CD14-positive monocyte (primary cell): ENCODE measurements around the gene NCOA7. TPM values are rescaled to one million over a fixed set of nuclear protein-coding genes. Genes with fewer than 3 reads are reported as not detected.

ENCODE experiments used
- DNase-seq, 3 donors: peaks; one replicate each; pipeline ENCODE4 v3.0.0-alpha.2; 2011 to 2022
- H2AFZ ChIP-seq: 2 replicates; pipeline ENCODE4 v1.6.0; 2012; ENCODE audit warnings: mild to moderate bottlenecking, low read depth, low read length, inconsistent platforms; ENCODE audit not compliant: insufficient read depth, poor library complexity, severe bottlenecking
- H3K27ac ChIP-seq, 2 donors: 1 replicate in 1 of 2; 2 replicates in 1 of 2; pipeline ENCODE4 v1.5.1; 2012 to 2013; ENCODE audit warnings: low read length in 2 of 2, control low read depth in 1 of 2, inconsistent platforms in 1 of 2, low read depth in 1 of 2, mild to moderate bottlenecking in 1 of 2
- H3K27me3 ChIP-seq, 2 donors: one replicate each; pipeline versions ENCODE4 v1.6.0 to v1.6.1; 2011 to 2013; ENCODE audit warnings: low read length in 2 of 2; ENCODE audit not compliant: control insufficient read depth in 2 of 2, insufficient read depth in 2 of 2
- H3K36me3 ChIP-seq, 2 donors: replicated peaks in 1 of 2; 1 replicate in 1 of 2; 2 replicates in 1 of 2; pipeline versions ENCODE4 v1.5.1 to v1.6.1; 2012 to 2013; ENCODE audit warnings: low read length in 2 of 2, control low read depth in 1 of 2, inconsistent platforms in 1 of 2, mild to moderate bottlenecking in 1 of 2; ENCODE audit not compliant: insufficient read depth in 2 of 2, control insufficient read depth in 1 of 2
- H3K4me1 ChIP-seq, 2 donors: 1 replicate in 1 of 2; 2 replicates in 1 of 2; pipeline versions ENCODE4 v1.5.1 to v1.6.1; 2012 to 2013; ENCODE audit warnings: low read length in 2 of 2, control low read depth in 1 of 2, inconsistent platforms in 1 of 2, mild to moderate bottlenecking in 1 of 2, moderate library complexity in 1 of 2; ENCODE audit not compliant: insufficient read depth in 2 of 2, control insufficient read depth in 1 of 2
- H3K4me2 ChIP-seq: replicated peaks from 2 replicates; pipeline ENCODE3; 2012; ENCODE audit warnings: low read length, moderate library complexity, mild to moderate bottlenecking; ENCODE audit not compliant: poor library complexity, severe bottlenecking; ENCODE audit errors: extremely low read depth
- H3K4me3 ChIP-seq, 3 experiments: fragments of 200-600 bp in 1 of 3; sonication (generic) in 1 of 3; replicated peaks in 1 of 3; 1 replicate in 2 of 3; 2 replicates in 1 of 3; pipeline ENCODE4 v1.5.1; 2011 to 2013; ENCODE audit warnings: low read length in 3 of 3, mild to moderate bottlenecking in 3 of 3, control low read depth in 2 of 3, low read depth in 2 of 3, inconsistent platforms in 1 of 3, moderate library complexity in 1 of 3
- H3K79me2 ChIP-seq: 2 replicates; pipeline ENCODE4 v1.6.0; 2012; ENCODE audit warnings: mild to moderate bottlenecking, control low read depth, inconsistent platforms, low read length, moderate library complexity; ENCODE audit not compliant: insufficient read depth
- H3K9ac ChIP-seq: 2 replicates; pipeline ENCODE4 v1.6.0; 2017; ENCODE audit warnings: low read length, mild to moderate bottlenecking; ENCODE audit not compliant: insufficient read depth, poor library complexity, severe bottlenecking
- H3K9me3 ChIP-seq, 2 donors: replicated peaks in 1 of 2; 1 replicate in 1 of 2; 2 replicates in 1 of 2; pipeline versions ENCODE4 v1.5.1 to v1.6.1; 2012 to 2013; ENCODE audit warnings: low read length in 2 of 2, control low read depth in 1 of 2; ENCODE audit not compliant: control insufficient read depth in 1 of 2, insufficient read depth in 1 of 2
- H4K20me1 ChIP-seq: 2 replicates; pipeline ENCODE4 v1.6.0; 2012; ENCODE audit warnings: mild to moderate bottlenecking, low read length, control low read depth, moderate library complexity; ENCODE audit not compliant: insufficient read depth
- H3K27ac Mint-ChIP-seq, 7 donors: one replicate each; pipeline ENCODE4 v1.8.0; 2020; ENCODE audit warnings: mild to moderate bottlenecking in 7 of 7, mixed read lengths in 7 of 7, moderate library complexity in 6 of 7, inconsistent platforms in 2 of 7
- H3K27me3 Mint-ChIP-seq, 3 donors: one replicate each; pipeline ENCODE4 v1.8.0; 2021 to 2022; ENCODE audit warnings: low read depth in 3 of 3, mild to moderate bottlenecking in 3 of 3, mixed read lengths in 3 of 3, moderate library complexity in 3 of 3, inconsistent platforms in 1 of 3
- H3K36me3 Mint-ChIP-seq, 2 donors: one replicate each; pipeline ENCODE4 v1.8.0; 2020; ENCODE audit warnings: mixed read lengths in 2 of 2, inconsistent platforms in 1 of 2, mild to moderate bottlenecking in 1 of 2
- H3K4me1 Mint-ChIP-seq: one replicate; pipeline ENCODE4 v1.8.0; 2020; ENCODE audit warnings: mild to moderate bottlenecking, mixed read lengths
- H3K4me3 Mint-ChIP-seq, 2 donors: one replicate each; pipeline ENCODE4 v1.8.0; 2020; ENCODE audit warnings: mild to moderate bottlenecking in 2 of 2, mixed read lengths in 2 of 2, moderate library complexity in 1 of 2
- H3K9me3 Mint-ChIP-seq, 7 donors: one replicate each; pipeline ENCODE4 v1.8.0; 2020 to 2022; ENCODE audit warnings: mixed read lengths in 7 of 7, mild to moderate bottlenecking in 6 of 7, moderate library complexity in 6 of 7, inconsistent platforms in 2 of 7
- CTCF ChIP-seq: fragments of 200-600 bp; IDR thresholded peaks from one replicate; pipeline ENCODE4 v1.8.0; 2022; ENCODE audit warnings: antibody characterized with exemption, mild to moderate bottlenecking
- WGBS: methylation state at CpG from one replicate; pipeline ENCODE4 v1.1.5; 2013; ENCODE audit warnings: missing lambda C conversion rate; ENCODE audit not compliant: insufficient coverage; 5-methylcytosine and 5-hydroxymethylcytosine counted together
- intact Hi-C, 2 donors: fragments of 100-400 bp; cut with micrococcal nuclease; formaldehyde crosslinking; loops; one replicate each; pipeline versions ENCODE4 v1.15.0 to v1.15.1; 2023
- polyA plus RNA-seq, 3 donors: library from polyadenylated mRNA; depleted of rRNA in 1 of 3; unstranded in 2 of 3; stranded (reverse) in 1 of 3; fragments of 300-500 nt in 2 of 3; fragments of >200 nt in 1 of 3; fragmentation: Illumina TruSeq in 2 of 3; gene quantifications; 1 replicate in 2 of 3; 2 replicates in 1 of 3; pipeline ENCODE4 v1.2.3, GENCODE V29; 2012 to 2021

Gene NCOA7
- polyA plus RNA-seq, 3 donors: 8.3 to 21.9 (median 11.2) TPM

GRCh38 chr6:125887372-125887771 is 96.6 kb downstream of the NCOA7 start:
- Mint-ChIP-seq H3K27me3 (no peaks in the 10 kb centered on the region), H3K4me1 (peaks cover 5% of the 10 kb centered on the region), H3K9me3 (no peaks in the 10 kb centered on the region), H3K36me3 (peaks cover 44 to 49% of the 10 kb centered on the region in 2 donors), H3K27ac (no peak overlapping the region), H3K4me3 (no peak overlapping the region)
- no peak for TF ChIP-seq CTCF
- H3K9me3 ChIP-seq: no peaks in the 10 kb centered on the region
- H3K36me3 ChIP-seq: peaks cover 41 to 70% of the 10 kb centered on the region in 2 donors
- no peak overlapping the region for H3K4me3 ChIP-seq
- H3K9ac ChIP-seq: no peak overlapping the region
- H3K27me3 ChIP-seq: no peaks in the 10 kb centered on the region
- DNase-seq: no peak
- H3K4me2 ChIP-seq: no peak overlapping the region
- intact Hi-C loops: no loop called here
- no peak overlapping the region for H2AFZ ChIP-seq
- no peaks in the 10 kb centered on the region for H4K20me1 ChIP-seq
- H3K79me2 ChIP-seq: no peaks in the 10 kb centered on the region
- no peak overlapping the region for H3K27ac ChIP-seq
- peaks cover 4 to 7% of the 10 kb centered on the region in 2 donors for H3K4me1 ChIP-seq

- H2AFZ ChIP-seq: no peak overlapping the region
- peaks cover 43 to 66% of the 10 kb centered on the region in 2 donors for H3K36me3 ChIP-seq
- peaks cover 5% of the 10 kb centered on the region for H3K4me1 Mint-ChIP-seq
- peaks cover 32 to 38% of the 10 kb centered on the region in 2 donors for H3K36me3 Mint-ChIP-seq
- no peak overlapping the region for H3K4me2 ChIP-seq
- H3K4me3 Mint-ChIP-seq: no peak overlapping the region
- H3K27ac ChIP-seq: no peak overlapping the region
- H3K9ac ChIP-seq: no peak overlapping the region
- H4K20me1 ChIP-seq: no peaks in the 10 kb centered on the region
- peak overlapping the region in 2 of 7 donors; percentile 25 to 61 for H3K27ac Mint-ChIP-seq
- no peaks in the 10 kb centered on the region for H3K27me3 Mint-ChIP-seq
- H3K79me2 ChIP-seq: no peaks in the 10 kb centered on the region
- intact Hi-C loops: no loop called here
- no peak overlapping the region for H3K4me3 ChIP-seq
- DNase-seq: peak; percentile 18 to 50 (median 38)
- peaks cover 4 to 7% of the 10 kb centered on the region in 2 donors for H3K4me1 ChIP-seq
- no peaks in the 10 kb centered on the region for H3K9me3 ChIP-seq
- 74% methylated on average over 4 of the region's 8 CpGs for WGBS
- peak; percentile 73 for TF ChIP-seq CTCF
- H3K27me3 ChIP-seq: no peaks in the 10 kb centered on the region
- H3K9me3 Mint-ChIP-seq: no peaks in the 10 kb centered on the region
Observed at GRCh38 chr6:125888989-125889656, 98.4 kb downstream of the NCOA7 start.
